Sigmoid colon (tissue), 7 donors: ENCODE measurements around the gene SOBP. TPM values are rescaled to one million over a fixed set of nuclear protein-coding genes. Genes with fewer than 3 reads are reported as not detected.

Experiments
- DNase-seq: peaks from one replicate; pipeline ENCODE4 v3.0.0-alpha.2; 2019
- H3K27ac ChIP-seq, 4 donors: fragments of 200-600 bp; sonication (generic); one replicate each; pipeline ENCODE4 v1.5.1; 2016 to 2019; ENCODE audit warnings: mild to moderate bottlenecking in 1 of 4
- H3K27me3 ChIP-seq, 3 donors: fragments of 200-600 bp; sonication (generic); one replicate each; pipeline ENCODE4 v1.5.1; 2019; ENCODE audit warnings: mild to moderate bottlenecking in 1 of 3
- H3K36me3 ChIP-seq, 4 donors: fragments of 200-600 bp; sonication (generic); one replicate each; pipeline ENCODE4 v1.5.1; 2016 to 2019
- H3K4me1 ChIP-seq, 4 donors: fragments of 200-600 bp; sonication (generic); one replicate each; pipeline ENCODE4 v1.5.1; 2017 to 2019
- H3K4me3 ChIP-seq, 4 donors: fragments of 200-600 bp; sonication (generic); one replicate each; pipeline ENCODE4 v1.5.1; 2017 to 2019; ENCODE audit warnings: mild to moderate bottlenecking in 2 of 4, moderate library complexity in 1 of 4
- H3K9me3 ChIP-seq, 4 donors: fragments of 200-600 bp in 3 of 4; sonication (generic) in 3 of 4; one replicate each; pipeline versions ENCODE4 v1.5.1 to v1.6.1; 2013 to 2019
- CTCF ChIP-seq, 4 experiments: fragments of 450-650 bp in 3 of 4; fragments of 200-600 bp in 1 of 4; IDR thresholded peaks; one replicate each; pipeline ENCODE4 v1.5.1; 2016 to 2019; ENCODE audit warnings: antibody characterized with exemption in 4 of 4, mild to moderate bottlenecking in 3 of 4, moderate library complexity in 2 of 4
- EP300 ChIP-seq, 4 donors: sonication (generic); formaldehyde crosslinking; IDR thresholded peaks; one replicate each; pipeline ENCODE4 v1.6.1; 2017; ENCODE audit warnings: antibody characterized with exemption in 4 of 4
- POLR2A ChIP-seq, 2 donors: fragments of 450-650 bp; IDR thresholded peaks; one replicate each; pipeline ENCODE4 v1.6.1; 2016; ENCODE audit warnings: antibody characterized with exemption in 2 of 2, mild to moderate bottlenecking in 2 of 2, moderate library complexity in 2 of 2
- POLR2AphosphoS5 ChIP-seq, 4 donors: sonication (generic); formaldehyde crosslinking; IDR thresholded peaks; one replicate each; pipeline ENCODE4 v1.6.1; 2017; ENCODE audit warnings: antibody characterized with exemption in 4 of 4
- WGBS, 2 donors: extraction: QIAGEN DNeasy Blood & Tissue Kit; methylation state at CpG; one replicate each; pipeline ENCODE4 v1.1.7; 2013; 5-methylcytosine and 5-hydroxymethylcytosine counted together
- intact Hi-C: fragments of 100-400 bp; cut with DNase I; formaldehyde crosslinking; loops from one replicate; pipeline ENCODE4 v1.15.1; 2023
- polyA plus RNA-seq, 3 donors: library from polyadenylated mRNA; stranded (reverse); fragments of 200-250 nt; gene quantifications; one replicate each; pipeline ENCODE4 v1.2.3, GENCODE V29; 2013
- total RNA-seq, 4 donors: library from RNA; depleted of rRNA; stranded (reverse); fragments of >200 nt; gene quantifications; one replicate each; pipeline ENCODE4 v1.1.0, GENCODE V29; 2016
- donor health status: healthy with polysubstance abuse.
- donor health status: Bipolar disorder and iron deficiency.
- donor health status: healthy.

Gene SOBP
- total and polyA plus RNA-seq, 7 donors = 1.2 to 38.5 (median 16.8) TPM

DNA sequence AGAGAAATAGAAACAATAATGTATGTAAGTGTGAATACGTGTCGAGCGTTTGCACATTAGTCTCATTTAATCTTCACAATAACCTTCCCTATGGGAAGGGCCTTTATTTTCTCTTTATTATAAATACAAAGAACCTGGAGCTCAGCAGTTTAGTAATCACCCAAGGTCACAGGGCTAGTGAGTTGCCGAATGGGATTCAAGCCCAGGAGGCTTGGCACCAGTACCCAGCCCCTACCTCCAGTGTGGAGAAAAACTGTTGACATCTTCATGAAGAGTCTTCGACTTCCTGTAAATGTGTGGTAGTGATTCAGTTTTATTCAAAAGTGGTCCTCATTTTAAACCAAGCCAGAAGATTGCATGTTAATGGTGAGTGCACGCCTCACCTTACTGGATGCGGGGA, 171.4 kb downstream of the SOBP start:
- H3K4me1 ChIP-seq = peaks cover 0 to 20% (median 15%) of the 10 kb centered on the region in 4 donors
- H3K9me3 ChIP-seq = no peaks in the 10 kb centered on the region
- DNase-seq = no peak
- H3K4me3 ChIP-seq = no peak overlapping the region
- 95 to 97% methylated on average over 7 of the region's 7 CpGs for WGBS, 2 donors
- intact Hi-C loops = no loop called here
- H3K27ac ChIP-seq = no peak overlapping the region
- H3K27me3 ChIP-seq = no peaks in the 10 kb centered on the region
- no peaks in the 10 kb centered on the region for H3K36me3 ChIP-seq
- TF ChIP-seq EP300 (IDR thresholded peaks at IDR 0.05) (no peak), POLR2AphosphoS5 (IDR thresholded peaks at IDR 0.05) (no peak), POLR2A (IDR thresholded peaks at IDR 0.05) (no peak)

GRCh38 chr6:107662333-107662732, 172.4 kb downstream of the SOBP start:
- peaks cover 0 to 18% (median 14%) of the 10 kb centered on the region in 4 donors for H3K4me1 ChIP-seq
- intact Hi-C loops = no loop called here
- no peaks in the 10 kb centered on the region for H3K9me3 ChIP-seq
- H3K27ac ChIP-seq = no peak overlapping the region
- no peak overlapping the region for H3K4me3 ChIP-seq
- TF ChIP-seq EP300 (IDR thresholded peaks at IDR 0.05) = no peak
- TF ChIP-seq POLR2A (IDR thresholded peaks at IDR 0.05) = no peak
- no peak for DNase-seq
- H3K27me3 ChIP-seq = no peaks in the 10 kb centered on the region
- 74 to 87% methylated on average over 4 of the region's 4 CpGs for WGBS, 2 donors
- no peaks in the 10 kb centered on the region for H3K36me3 ChIP-seq

DNA sequence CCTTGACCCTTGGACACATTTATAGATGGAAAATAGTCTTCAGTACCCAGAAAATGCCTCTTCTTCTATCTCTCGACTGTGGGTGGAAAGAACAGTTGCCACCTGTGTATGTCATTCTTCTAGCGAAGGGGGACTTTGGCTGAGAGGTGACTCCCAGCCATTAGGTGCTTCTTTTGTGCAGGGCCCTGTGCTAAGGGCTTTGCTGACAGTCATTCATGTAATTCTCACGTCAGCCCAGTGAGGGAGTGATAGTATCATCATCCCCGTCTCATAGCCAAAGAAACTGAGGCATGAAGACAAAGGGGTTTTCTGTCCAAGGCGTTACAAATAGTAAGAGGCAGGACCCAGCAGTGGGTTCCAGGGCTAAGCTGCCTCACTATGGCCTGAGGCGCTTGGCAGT, 173.4 kb downstream of the SOBP start:
- intact Hi-C loops = no loop called here
- Histone ChIP-seq H3K4me3 (no peak overlapping the region), H3K27me3 (no peaks in the 10 kb centered on the region), H3K36me3 (no peaks in the 10 kb centered on the region), H3K4me1 (peaks cover 0 to 8% (median 5%) of the 10 kb centered on the region in 4 donors), H3K9me3 (no peaks in the 10 kb centered on the region), H3K27ac (no peak overlapping the region)
- TF ChIP-seq POLR2AphosphoS5 (IDR thresholded peaks at IDR 0.05) (no peak), EP300 (IDR thresholded peaks at IDR 0.05) (no peak), CTCF (IDR thresholded peaks at IDR 0.05) (no peak), POLR2A (IDR thresholded peaks at IDR 0.05) (no peak)
- DNase-seq = no peak
- WGBS, 2 donors = 91% methylated on average over 6 of the region's 6 CpGs

DNA sequence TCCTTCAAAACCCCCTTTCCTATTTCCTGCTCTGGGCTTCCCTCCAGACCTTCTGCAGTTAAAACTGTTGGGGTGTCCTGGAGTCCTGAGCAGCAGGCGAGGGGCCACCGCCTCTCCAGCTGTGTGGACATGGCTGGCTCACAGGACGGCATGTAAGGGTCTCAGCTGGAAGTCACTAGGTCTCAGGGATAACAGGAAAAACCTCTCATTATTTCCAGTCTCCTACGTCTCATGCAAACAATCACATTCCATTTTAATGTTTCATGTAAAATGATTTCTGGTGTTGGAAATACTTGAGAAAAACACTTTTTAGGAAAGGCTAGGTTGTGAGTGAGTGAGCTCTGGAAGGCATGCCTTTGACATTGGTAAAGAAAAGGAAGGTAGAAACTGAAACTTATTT, 175.5 kb downstream of the SOBP start:
- Histone ChIP-seq H3K27me3 (no peaks in the 10 kb centered on the region), H3K4me1 (peaks cover 0 to under 1% (median 0%) of the 10 kb centered on the region in 4 donors), H3K4me3 (no peak overlapping the region), H3K27ac (peak overlapping the region in 2 of 4 donors; percentile 2 to 40), H3K9me3 (no peaks in the 10 kb centered on the region), H3K36me3 (no peaks in the 10 kb centered on the region)
- no peak for DNase-seq
- TF ChIP-seq POLR2A (IDR thresholded peaks at IDR 0.05) (no peak), EP300 (IDR thresholded peaks at IDR 0.05) (no peak), CTCF (IDR thresholded peaks at IDR 0.05) (no peak), POLR2AphosphoS5 (IDR thresholded peaks at IDR 0.05) (peak in 1 of 4 donors; percentile 24)
- 82 to 86% methylated on average over 4 of the region's 4 CpGs for WGBS, 2 donors
- intact Hi-C loops = no loop called here

DNA sequence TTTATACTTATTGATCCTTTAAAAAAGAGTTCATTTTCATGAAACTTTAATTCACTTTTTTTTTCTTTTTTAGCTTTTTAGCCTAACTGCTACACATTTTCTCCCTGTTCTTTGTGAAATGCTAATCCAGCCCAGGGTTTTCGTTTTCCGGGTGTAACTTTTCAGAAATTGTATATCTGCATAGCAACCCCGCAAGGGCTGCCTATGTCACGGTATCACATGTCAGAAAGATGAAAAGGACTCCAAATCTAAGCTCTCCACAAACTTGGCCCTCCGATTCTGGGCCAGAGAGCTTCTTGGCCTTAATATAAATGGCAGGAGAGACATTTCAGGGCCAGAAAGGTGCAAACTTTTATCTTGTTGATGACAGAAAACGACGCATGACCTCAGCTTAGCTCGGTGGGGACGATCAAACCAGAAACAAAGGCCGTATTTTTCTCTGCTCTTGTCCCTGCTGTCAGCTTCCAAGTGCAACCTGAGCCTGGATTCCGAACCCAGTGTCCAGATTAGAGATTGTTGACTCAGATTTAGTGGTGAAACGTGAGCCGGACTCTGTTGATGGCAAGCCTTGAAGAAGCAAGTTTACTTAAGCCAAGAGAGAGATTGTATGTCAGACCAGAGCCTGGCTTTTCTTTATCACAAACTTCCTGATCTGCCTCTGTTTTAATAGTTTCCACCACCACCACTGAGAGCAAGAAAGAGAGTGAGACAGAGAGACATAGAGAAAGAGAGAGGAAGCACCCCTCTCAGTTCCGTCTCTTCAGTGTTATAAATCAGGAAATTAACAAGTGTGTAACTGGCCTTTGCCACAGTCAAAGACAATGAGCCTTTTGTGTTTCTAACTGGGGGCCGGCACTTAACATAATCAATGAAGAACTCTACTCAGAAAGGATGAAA, 176.4 kb downstream of the SOBP start:
- no peak overlapping the region for H3K4me3 ChIP-seq
- H3K27ac ChIP-seq = peak overlapping the region in 3 of 4 donors; percentile 40 to 47 (median 41)
- no peaks in the 10 kb centered on the region for H3K9me3 ChIP-seq
- no peaks in the 10 kb centered on the region for H3K36me3 ChIP-seq
- WGBS, 2 donors = 63 to 80% methylated on average over 15 of the region's 15 CpGs
- TF ChIP-seq POLR2AphosphoS5 (IDR thresholded peaks at IDR 0.05) (no peak), CTCF (IDR thresholded peaks at IDR 0.05) (no peak), POLR2A (IDR thresholded peaks at IDR 0.05) (no peak), EP300 (IDR thresholded peaks at IDR 0.05) (no peak)
- intact Hi-C loops = no loop called here
- no peak for DNase-seq
- no peaks in the 10 kb centered on the region for H3K27me3 ChIP-seq
- peaks cover 0 to 10% (median 3%) of the 10 kb centered on the region in 4 donors for H3K4me1 ChIP-seq
